BJ (cell line): ENCODE data around the gene KIAA0513. TPM values are rescaled to one million over a fixed set of nuclear protein-coding genes. Genes with fewer than 3 reads are reported as not detected.

Experiments used
- CTCF ChIA-PET: fragments of 350-600 bp; formaldehyde crosslinking; extraction: SDS; loops from one replicate; lab custom pipeline; 2021; ENCODE audit warnings: antibody characterized with exemption, inconsistent platforms; lab: Yijun Ruan, JAX
- POLR2A ChIA-PET: fragments of 300-600 bp; sonication (Branson Sonifier 250); formaldehyde crosslinking; extraction: SDS; loops from one replicate; lab custom pipeline; 2021; ENCODE audit warnings: antibody characterized with exemption; lab: Charles Lee
- DNase-seq: peaks from one replicate; pipeline ENCODE4 v3.0.0-alpha.2; 2011; ENCODE audit warnings: low read depth
- H3K27me3 ChIP-seq: 2 replicates; pipeline ENCODE4 v1.6.0; 2011; ENCODE audit warnings: low read length; ENCODE audit not compliant: control insufficient read depth, insufficient read depth
- H3K36me3 ChIP-seq: 2 replicates; pipeline ENCODE4 v1.5.1; 2011; ENCODE audit warnings: low read length; ENCODE audit not compliant: control insufficient read depth, insufficient read depth
- H3K4me3 ChIP-seq: 2 replicates; pipeline ENCODE4 v1.5.1; 2011; ENCODE audit warnings: low read depth, mild to moderate bottlenecking, control low read depth, low read length
- CTCF ChIP-seq: IDR thresholded peaks from 2 replicates; pipeline ENCODE4 v1.5.1; 2011; ENCODE audit warnings: low read depth, mild to moderate bottlenecking, control low read depth, inconsistent platforms, low read length, moderate library complexity; ENCODE audit not compliant: insufficient read depth
- polyA plus RNA-seq: library from polyadenylated mRNA; depleted of rRNA; stranded (reverse); fragments of >200 nt; gene quantifications from 2 replicates; pipeline ENCODE4 v1.2.3, GENCODE V29; 2011

The KIAA0513 gene
- polyA plus RNA-seq, 1 experiment, result 6.6 TPM

GRCh38 chr16:85045641-85046471 lies 18.3 kb downstream of the KIAA0513 start:
- H3K4me3 ChIP-seq, result no peak overlapping the region
- POLR2A ChIA-PET, result no interaction called here
- no peak for DNase-seq
- CTCF ChIA-PET, result interaction anchor here (2.3 kb wide), 1 partner anchor 10 kb away, joined by 11 read pairs; no protein-coding TSS in a partner anchor
- no peaks in the 10 kb centered on the region for H3K36me3 ChIP-seq
- H3K27me3 ChIP-seq, result no peaks in the 10 kb centered on the region
- no peak for TF ChIP-seq CTCF

- no peak for DNase-seq
- CTCF ChIA-PET, result interaction anchor here (0.8 to 2.3 kb wide), 2 partner anchors 9 to 14 kb away, joined by 3 to 11 read pairs; no protein-coding TSS in a partner anchor
- Histone ChIP-seq H3K36me3 (no peaks in the 10 kb centered on the region), H3K4me3 (no peak overlapping the region), H3K27me3 (no peaks in the 10 kb centered on the region)
- TF ChIP-seq CTCF, result no peak
- POLR2A ChIA-PET, result no interaction called here
These were observed 18.9 kb downstream of the KIAA0513 start for GRCh38 chr16:85046472-85046916.

GRCh38 chr16:85046931-85047866 lies 19.6 kb downstream of the KIAA0513 start:
- no peaks in the 10 kb centered on the region for H3K36me3 ChIP-seq
- DNase-seq, result no peak
- ChIA-PET CTCF (interaction anchor here (0.8 to 2.3 kb wide), 2 partner anchors 9 to 15 kb away, joined by 3 to 11 read pairs; no protein-coding TSS in a partner anchor), POLR2A (no interaction called here)
- no peak overlapping the region for H3K4me3 ChIP-seq
- TF ChIP-seq CTCF, result no peak
- no peaks in the 10 kb centered on the region for H3K27me3 ChIP-seq

- DNase-seq, result no peak
- Histone ChIP-seq H3K27me3 (no peaks in the 10 kb centered on the region), H3K36me3 (no peaks in the 10 kb centered on the region), H3K4me3 (no peak overlapping the region)
- CTCF ChIA-PET, result interaction anchor here (1.0 kb wide), 1 partner anchor 19 kb away, joined by 3 read pairs; no protein-coding TSS in a partner anchor
- no peak for TF ChIP-seq CTCF
- POLR2A ChIA-PET, result no interaction called here
These were observed 20.4 kb downstream of the KIAA0513 start for GRCh38 chr16:85047867-85048455.
